MM.1S (cell line): ENCODE data around the gene CCT4.

Experiments used
- DNase-seq: peaks from one replicate; pipeline ENCODE4 v3.0.0-alpha.2; 2015
- H2AFZ ChIP-seq: fragments of 300-600 bp; sonication (generic); 2 replicates; pipeline ENCODE4 v1.6.0; 2016; ENCODE audit warnings: antibody characterized with exemption, low read length
- H3F3A ChIP-seq: fragments of 300-600 bp; sonication (generic); 2 replicates; pipeline ENCODE4 v1.6.1; 2016; ENCODE audit warnings: mild to moderate bottlenecking, antibody characterized with exemption, low read length, moderate library complexity, mixed read lengths; ENCODE audit not compliant: insufficient read depth
- H3K27ac ChIP-seq: fragments of 300-600 bp; sonication (generic); 2 replicates; pipeline ENCODE4 v1.5.1; 2016; ENCODE audit warnings: mild to moderate bottlenecking, low read length
- H3K27me3 ChIP-seq: fragments of 300-600 bp; sonication (generic); replicated peaks from 2 replicates; pipeline ENCODE4 v1.6.0; 2016; ENCODE audit warnings: low read length; ENCODE audit not compliant: insufficient read depth
- H3K36me3 ChIP-seq: fragments of 300-600 bp; sonication (generic); replicated peaks from 2 replicates; pipeline ENCODE4 v1.6.1; 2016; ENCODE audit warnings: mild to moderate bottlenecking, low read length, mixed read lengths; ENCODE audit not compliant: insufficient read depth
- H3K4me1 ChIP-seq: fragments of 300-600 bp; sonication (generic); 2 replicates; pipeline ENCODE4 v1.6.1; 2016; ENCODE audit warnings: low read length, mixed read lengths
- H3K4me2 ChIP-seq: fragments of 300-600 bp; sonication (generic); 2 replicates; pipeline ENCODE4 v1.6.0; 2016; ENCODE audit warnings: low read depth, low read length
- H3K4me3 ChIP-seq: fragments of 300-600 bp; sonication (generic); 2 replicates; pipeline ENCODE4 v1.5.1; 2016; ENCODE audit warnings: low read length, mixed read lengths
- H3K79me2 ChIP-seq: fragments of 300-600 bp; sonication (generic); 2 replicates; pipeline ENCODE4 v1.6.1; 2016; ENCODE audit warnings: mixed run types, low read length, mixed read lengths
- H3K9ac ChIP-seq: fragments of 300-600 bp; sonication (generic); 2 replicates; pipeline ENCODE4 v1.6.1; 2016; ENCODE audit warnings: low read length, mixed read lengths
- H3K9me2 ChIP-seq: fragments of 300-600 bp; sonication (generic); replicated peaks from 2 replicates; pipeline ENCODE4 v1.6.1; 2016; ENCODE audit warnings: mild to moderate bottlenecking, low read length, mixed read lengths; ENCODE audit not compliant: insufficient read depth
- H3K9me3 ChIP-seq: fragments of 300-600 bp; sonication (generic); replicated peaks from 2 replicates; pipeline ENCODE4 v1.6.1; 2016; ENCODE audit warnings: mild to moderate bottlenecking, low read length, mixed read lengths; ENCODE audit not compliant: insufficient read depth
- H4K20me1 ChIP-seq: fragments of 300-600 bp; sonication (generic); 2 replicates; pipeline ENCODE4 v1.6.1; 2016; ENCODE audit warnings: mild to moderate bottlenecking, low read length, moderate library complexity, mixed read lengths; ENCODE audit not compliant: insufficient read depth
- CTCF ChIP-seq: fragments of 300-600 bp; sonication (generic); IDR thresholded peaks from 2 replicates; pipeline ENCODE4 v1.5.1; 2016; ENCODE audit warnings: antibody characterized with exemption, low read length, mixed read lengths
- EZH2 ChIP-seq: fragments of 300-600 bp; sonication (generic); optimal IDR thresholded peaks from 2 replicates; pipeline ENCODE3; 2017; ENCODE audit warnings: low read depth, mild to moderate bottlenecking, antibody characterized with exemption, low read length, mixed read lengths
- EZH2phosphoT487 ChIP-seq: fragments of 300-600 bp; sonication (generic); IDR thresholded peaks from 2 replicates; pipeline ENCODE4 v1.6.1; 2018; ENCODE audit warnings: antibody characterized with exemption, low read length

Gene CCT4

GRCh38 chr2:61888267-61889055 is at the start of gene CCT4:
TSS of gene CCT4 (minus strand) at chr2:61888656. CDS start at chr2:61888507, 149 bp downstream.
- peak within 1 kb of the TSS; percentile 93 for H3K27ac ChIP-seq
- no peaks in the 10 kb centered on the region; the same call in 1 of the 2 replicates for H3K36me3 ChIP-seq
- H2AFZ ChIP-seq: peak within 1 kb of the TSS; percentile 78
- no peaks in the 10 kb centered on the region for H3F3A ChIP-seq
- H3K4me2 ChIP-seq: peak within 1 kb of the TSS; percentile 75
- peak within 1 kb of the TSS; percentile 77 for H3K4me3 ChIP-seq
- peaks cover 25% of the 10 kb centered on the region for H4K20me1 ChIP-seq
- TF ChIP-seq CTCF (no peak), EZH2 (no peak), EZH2phosphoT487 (no peak)
- peak within 1 kb of the TSS; percentile 87 for H3K9ac ChIP-seq
- peak; percentile 85 for DNase-seq
- H3K9me2 ChIP-seq: no peaks in the 10 kb centered on the region
- no peaks in the 10 kb centered on the region for H3K27me3 ChIP-seq
- H3K4me1 ChIP-seq: 0 out of 2 replicates have a peak, but pooled peaks cover 5% of the 10 kb centered on the region
- H3K79me2 ChIP-seq: peaks cover 47% of the 10 kb centered on the region
- H3K9me3 ChIP-seq: no peaks in the 10 kb centered on the region

GRCh38 chr2:61937886-61938285 is 49.4 kb upstream of the CCT4 start:
- Histone ChIP-seq H3K36me3 (no peaks in the 10 kb centered on the region), H3K9me2 (no peaks in the 10 kb centered on the region), H4K20me1 (no peaks in the 10 kb centered on the region), H3K9ac (no peak overlapping the region), H2AFZ (no peak overlapping the region), H3K27ac (no peak overlapping the region), H3K9me3 (no peaks in the 10 kb centered on the region), H3K79me2 (no peaks in the 10 kb centered on the region), H3K4me3 (no peak overlapping the region), H3K4me2 (no peak overlapping the region), H3K27me3 (no peaks in the 10 kb centered on the region), H3F3A (no peaks in the 10 kb centered on the region), H3K4me1 (no peaks in the 10 kb centered on the region)
- DNase-seq: no peak
- no peak for TF ChIP-seq CTCF
- TF ChIP-seq EZH2phosphoT487: no peak
- TF ChIP-seq EZH2: no peak

GRCh38 chr2:61937098-61937497 is 48.6 kb upstream of the CCT4 start:
- no peak overlapping the region for H3K9ac ChIP-seq
- DNase-seq: no peak
- no peaks in the 10 kb centered on the region for H3K27me3 ChIP-seq
- TF ChIP-seq EZH2 (no peak), CTCF (no peak), EZH2phosphoT487 (no peak)
- H3K36me3 ChIP-seq: no peaks in the 10 kb centered on the region
- no peaks in the 10 kb centered on the region for H4K20me1 ChIP-seq
- no peak overlapping the region for H3K27ac ChIP-seq
- no peaks in the 10 kb centered on the region for H3K4me1 ChIP-seq
- H3K79me2 ChIP-seq: no peaks in the 10 kb centered on the region
- H3K9me2 ChIP-seq: no peaks in the 10 kb centered on the region
- no peaks in the 10 kb centered on the region for H3F3A ChIP-seq
- no peak overlapping the region for H2AFZ ChIP-seq
- H3K4me2 ChIP-seq: no peak overlapping the region
- H3K9me3 ChIP-seq: no peaks in the 10 kb centered on the region
- no peak overlapping the region for H3K4me3 ChIP-seq
